ENCODE data around the gene PRKAB1. TPM values are rescaled to one million over a fixed set of nuclear protein-coding genes. Genes with fewer than 3 reads are reported as not detected.

The PRKAB1 gene
- total RNA-seq, 1 donor from 2014 or later: 28.9 TPM

GRCh38 chr12:119672194-119672593, 4.3 kb downstream of the PRKAB1 start:
- peaks cover 6% of the 10 kb centered on the region for H3K36me3 ChIP-seq (ENCODE audit: control insufficient read depth, insufficient read depth, low read length)
- H3K27me3 ChIP-seq (ENCODE audit: control insufficient read depth, insufficient read depth, low read length): no peaks in the 10 kb centered on the region
- no peak overlapping the region for H3K4me3 ChIP-seq (ENCODE audit: low read depth, low read length)
- no peak for DNase-seq (ENCODE audit: low read depth)
- TF ChIP-seq, protein P1, sequence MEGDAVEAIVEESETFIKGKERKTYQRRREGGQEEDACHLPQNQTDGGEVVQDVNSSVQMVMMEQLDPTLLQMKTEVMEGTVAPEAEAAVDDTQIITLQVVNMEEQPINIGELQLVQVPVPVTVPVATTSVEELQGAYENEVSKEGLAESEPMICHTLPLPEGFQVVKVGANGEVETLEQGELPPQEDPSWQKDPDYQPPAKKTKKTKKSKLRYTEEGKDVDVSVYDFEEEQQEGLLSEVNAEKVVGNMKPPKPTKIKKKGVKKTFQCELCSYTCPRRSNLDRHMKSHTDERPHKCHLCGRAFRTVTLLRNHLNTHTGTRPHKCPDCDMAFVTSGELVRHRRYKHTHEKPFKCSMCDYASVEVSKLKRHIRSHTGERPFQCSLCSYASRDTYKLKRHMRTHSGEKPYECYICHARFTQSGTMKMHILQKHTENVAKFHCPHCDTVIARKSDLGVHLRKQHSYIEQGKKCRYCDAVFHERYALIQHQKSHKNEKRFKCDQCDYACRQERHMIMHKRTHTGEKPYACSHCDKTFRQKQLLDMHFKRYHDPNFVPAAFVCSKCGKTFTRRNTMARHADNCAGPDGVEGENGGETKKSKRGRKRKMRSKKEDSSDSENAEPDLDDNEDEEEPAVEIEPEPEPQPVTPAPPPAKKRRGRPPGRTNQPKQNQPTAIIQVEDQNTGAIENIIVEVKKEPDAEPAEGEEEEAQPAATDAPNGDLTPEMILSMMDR (IDR thresholded peaks at IDR 0.05; ENCODE audit: insufficient read depth, low read length, poor library complexity, severe bottlenecking): no peak

GRCh38 chr12:119673634-119674033, 5.7 kb downstream of the PRKAB1 start:
- Histone ChIP-seq H3K4me3 (ENCODE audit: low read depth, low read length) (no peak overlapping the region), H3K36me3 (ENCODE audit: control insufficient read depth, insufficient read depth, low read length) (peaks cover 7% of the 10 kb centered on the region), H3K27me3 (ENCODE audit: control insufficient read depth, insufficient read depth, low read length) (no peaks in the 10 kb centered on the region)
- TF ChIP-seq, protein P1 (IDR thresholded peaks at IDR 0.05; ENCODE audit: insufficient read depth, low read length, poor library complexity, severe bottlenecking): no peak
- DNase-seq (ENCODE audit: low read depth): no peak

- no peaks in the 10 kb centered on the region for H3K27me3 ChIP-seq (ENCODE audit: control insufficient read depth, insufficient read depth, low read length)
- no peak overlapping the region for H3K4me3 ChIP-seq (ENCODE audit: low read depth, low read length)
- DNase-seq (ENCODE audit: low read depth): no peak
- H3K36me3 ChIP-seq (ENCODE audit: control insufficient read depth, insufficient read depth, low read length): peaks cover 9% of the 10 kb centered on the region
- TF ChIP-seq, protein P1 (IDR thresholded peaks at IDR 0.05; ENCODE audit: insufficient read depth, low read length, poor library complexity, severe bottlenecking): no peak
Measured at GRCh38 chr12:119674560-119674959, 6.6 kb downstream of the PRKAB1 start.

- Histone ChIP-seq H3K4me3 (ENCODE audit: low read depth, low read length) (no peak overlapping the region), H3K36me3 (ENCODE audit: control insufficient read depth, insufficient read depth, low read length) (peaks cover 12% of the 10 kb centered on the region), H3K27me3 (ENCODE audit: control insufficient read depth, insufficient read depth, low read length) (no peaks in the 10 kb centered on the region)
- DNase-seq (ENCODE audit: low read depth): no peak
- TF ChIP-seq, protein P1 (IDR thresholded peaks at IDR 0.05; ENCODE audit: insufficient read depth, low read length, poor library complexity, severe bottlenecking): no peak
Measured at GRCh38 chr12:119676022-119676421, 8.1 kb downstream of the PRKAB1 start.

DNA sequence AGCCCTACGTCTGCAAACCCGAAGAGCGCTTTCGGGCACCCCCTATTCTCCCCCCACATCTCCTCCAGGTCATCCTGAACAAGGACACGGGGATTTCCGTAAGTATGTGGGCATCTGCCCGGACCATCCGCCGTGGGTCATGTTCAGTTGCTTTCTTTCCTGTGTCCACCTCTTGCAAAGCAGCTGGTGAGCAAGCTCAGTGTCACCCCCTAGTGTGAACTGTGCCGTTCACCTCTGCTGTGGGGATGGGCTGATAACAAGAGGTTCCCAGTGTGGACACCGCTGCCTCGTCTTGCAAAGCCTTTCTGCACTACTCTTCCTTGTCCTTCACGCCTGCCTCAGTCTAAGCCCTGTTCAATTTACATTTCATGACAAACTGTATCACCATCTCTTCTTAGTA, 8.6 kb downstream of the PRKAB1 start:
- H3K36me3 ChIP-seq (ENCODE audit: control insufficient read depth, insufficient read depth, low read length): peaks cover 12% of the 10 kb centered on the region
- H3K27me3 ChIP-seq (ENCODE audit: control insufficient read depth, insufficient read depth, low read length): no peaks in the 10 kb centered on the region
- TF ChIP-seq, protein P1 (IDR thresholded peaks at IDR 0.05; ENCODE audit: insufficient read depth, low read length, poor library complexity, severe bottlenecking): no peak
- DNase-seq (ENCODE audit: low read depth): no peak
- H3K4me3 ChIP-seq (ENCODE audit: low read depth, low read length): no peak overlapping the region

DNA sequence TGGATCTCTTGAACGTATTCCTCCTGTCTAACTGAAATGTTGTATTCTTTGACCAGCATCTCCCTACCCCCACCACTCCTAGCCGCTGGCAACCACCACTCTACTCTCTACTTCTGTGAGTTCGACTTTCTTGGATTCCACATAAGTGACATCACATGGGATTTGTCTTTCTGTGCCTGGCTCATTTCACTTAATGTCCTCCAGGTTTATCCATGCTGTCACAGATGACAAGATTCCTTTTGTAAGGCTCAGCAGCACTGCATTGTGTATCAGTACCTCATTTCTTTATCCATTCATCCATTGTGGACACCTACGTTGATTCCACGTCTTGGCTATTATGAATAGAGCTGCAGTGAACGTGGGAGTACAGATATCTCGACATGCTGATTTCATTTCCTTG, 10.5 kb downstream of the PRKAB1 start:
- DNase-seq (ENCODE audit: low read depth): no peak
- H3K36me3 ChIP-seq (ENCODE audit: control insufficient read depth, insufficient read depth, low read length): peaks cover 10% of the 10 kb centered on the region
- TF ChIP-seq, protein P1 (IDR thresholded peaks at IDR 0.05; ENCODE audit: insufficient read depth, low read length, poor library complexity, severe bottlenecking): no peak
- H3K4me3 ChIP-seq (ENCODE audit: low read depth, low read length): no peak overlapping the region
- H3K27me3 ChIP-seq (ENCODE audit: control insufficient read depth, insufficient read depth, low read length): no peaks in the 10 kb centered on the region

Data from kidney epithelial cell (primary cell).